Activated B cell treated with CpG ODN at 0.5 μM for 24 hours (primary cell): ENCODE results near the gene KCNJ16. TPM values are rescaled to one million over a fixed set of nuclear protein-coding genes. Genes with fewer than 3 reads are reported as not detected.

ENCODE experiments used
- ATAC-seq: fragments of 200-7000 bp; cut with Tn5 transposase; one replicate; pipeline ENCODE4 v1.10.0; 2021; ENCODE audit warnings: low read depth, mild to moderate bottlenecking, moderate library complexity
- CTCF ChIA-PET: fragments of 350-600 bp; sonication (Branson Sonifier 250); formaldehyde crosslinking; loops from one replicate; lab custom pipeline; 2021; ENCODE audit warnings: antibody characterized with exemption; lab: Charles Lee
- POLR2A ChIA-PET: fragments of 350-600 bp; sonication (Branson Sonifier 250); formaldehyde crosslinking; loops from one replicate; lab custom pipeline; 2021; ENCODE audit warnings: antibody characterized with exemption; lab: Charles Lee
- DNase-seq: peaks from one replicate; pipeline ENCODE4 v3.0.0; 2022
- H3K27ac Mint-ChIP-seq: one replicate; pipeline ENCODE4 v1.8.0; 2020; ENCODE audit warnings: mixed read lengths
- H3K27me3 Mint-ChIP-seq: one replicate; pipeline ENCODE4 v1.8.0; 2021; ENCODE audit warnings: mixed read lengths
- H3K36me3 Mint-ChIP-seq: one replicate; pipeline ENCODE4 v1.8.0; 2021; ENCODE audit warnings: low read depth, mixed read lengths
- H3K4me1 Mint-ChIP-seq: one replicate; pipeline ENCODE4 v1.8.0; 2021; ENCODE audit warnings: mixed read lengths
- H3K4me3 Mint-ChIP-seq: one replicate; pipeline ENCODE4 v1.8.0; 2020; ENCODE audit warnings: mild to moderate bottlenecking, mixed read lengths
- H3K9me3 Mint-ChIP-seq: one replicate; pipeline ENCODE4 v1.8.0; 2020; ENCODE audit warnings: mixed read lengths
- intact Hi-C: fragments of 100-400 bp; cut with micrococcal nuclease; formaldehyde crosslinking; loops from one replicate; pipeline ENCODE4 v1.15.1; 2024
- total RNA-seq: library from RNA; stranded (reverse); gene quantifications from 2 replicates; pipeline ENCODE4 v1.2.3, GENCODE V29; 2022
- TF ChIP-seq, protein P1 (sequence below): fragments of 200-600 bp; IDR thresholded peaks from one replicate; pipeline ENCODE4 v1.8.0; 2022; ENCODE audit warnings: antibody characterized with exemption, mild to moderate bottlenecking

Gene KCNJ16
- total RNA-seq, 1 donor from 2014 or later = not detected

DNA sequence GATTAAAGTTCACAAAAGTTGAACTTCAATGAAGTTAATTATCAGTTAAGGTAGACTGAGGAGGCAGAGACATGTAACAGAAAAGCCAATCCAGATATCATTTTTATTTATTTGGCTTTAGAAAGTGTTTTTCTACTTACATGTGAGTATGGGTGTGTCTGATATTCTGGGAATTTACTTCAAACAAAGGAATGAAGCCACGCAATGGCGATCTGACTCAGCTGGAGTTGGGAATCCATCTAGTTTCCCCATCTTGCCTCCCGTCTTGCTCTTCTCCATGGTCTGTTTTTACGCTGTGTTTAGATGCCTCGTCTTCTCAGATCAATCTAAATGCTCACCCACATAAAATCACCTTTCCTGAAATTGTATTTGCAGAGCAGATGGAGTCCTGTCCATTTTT, 1.7 kb upstream of the KCNJ16 start:
- DNase-seq (no peak), ATAC-seq (no peak)
- Mint-ChIP-seq H3K9me3 (no peaks in the 10 kb centered on the region), H3K27me3 (peaks cover 2% of the 10 kb centered on the region), H3K4me1 (no peaks in the 10 kb centered on the region), H3K36me3 (no peaks in the 10 kb centered on the region), H3K27ac (no peak overlapping the region), H3K4me3 (no peak overlapping the region)
- TF ChIP-seq, protein P1, sequence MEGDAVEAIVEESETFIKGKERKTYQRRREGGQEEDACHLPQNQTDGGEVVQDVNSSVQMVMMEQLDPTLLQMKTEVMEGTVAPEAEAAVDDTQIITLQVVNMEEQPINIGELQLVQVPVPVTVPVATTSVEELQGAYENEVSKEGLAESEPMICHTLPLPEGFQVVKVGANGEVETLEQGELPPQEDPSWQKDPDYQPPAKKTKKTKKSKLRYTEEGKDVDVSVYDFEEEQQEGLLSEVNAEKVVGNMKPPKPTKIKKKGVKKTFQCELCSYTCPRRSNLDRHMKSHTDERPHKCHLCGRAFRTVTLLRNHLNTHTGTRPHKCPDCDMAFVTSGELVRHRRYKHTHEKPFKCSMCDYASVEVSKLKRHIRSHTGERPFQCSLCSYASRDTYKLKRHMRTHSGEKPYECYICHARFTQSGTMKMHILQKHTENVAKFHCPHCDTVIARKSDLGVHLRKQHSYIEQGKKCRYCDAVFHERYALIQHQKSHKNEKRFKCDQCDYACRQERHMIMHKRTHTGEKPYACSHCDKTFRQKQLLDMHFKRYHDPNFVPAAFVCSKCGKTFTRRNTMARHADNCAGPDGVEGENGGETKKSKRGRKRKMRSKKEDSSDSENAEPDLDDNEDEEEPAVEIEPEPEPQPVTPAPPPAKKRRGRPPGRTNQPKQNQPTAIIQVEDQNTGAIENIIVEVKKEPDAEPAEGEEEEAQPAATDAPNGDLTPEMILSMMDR = no peak
- ChIA-PET POLR2A (no interaction called here), CTCF (no interaction called here)
- intact Hi-C loops = no loop called here

DNA sequence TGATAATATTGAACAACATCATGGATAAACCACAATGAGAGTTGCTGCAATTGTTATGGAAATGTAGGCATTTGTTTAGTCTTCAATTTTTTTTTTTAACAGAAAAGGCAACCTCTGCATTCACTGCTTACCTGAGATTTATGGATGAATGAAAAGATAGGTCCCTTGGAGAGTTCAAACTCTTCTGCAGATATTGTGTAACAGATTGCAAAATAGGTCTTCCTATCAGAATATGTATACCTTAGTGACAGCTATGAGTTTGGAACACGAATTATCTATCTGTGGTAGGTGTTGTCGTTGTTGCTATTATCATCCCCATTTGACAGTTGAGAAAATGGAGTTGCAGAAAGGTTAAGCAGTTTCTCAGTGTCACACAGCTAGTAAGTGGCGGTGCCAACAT, 1.2 kb upstream of the KCNJ16 start:
- no peaks in the 10 kb centered on the region for H3K9me3 Mint-ChIP-seq
- no peaks in the 10 kb centered on the region for H3K36me3 Mint-ChIP-seq
- ChIA-PET POLR2A (no interaction called here), CTCF (no interaction called here)
- peaks cover 2% of the 10 kb centered on the region for H3K27me3 Mint-ChIP-seq
- intact Hi-C loops = no loop called here
- H3K4me3 Mint-ChIP-seq = no peak overlapping the region
- H3K4me1 Mint-ChIP-seq = no peaks in the 10 kb centered on the region
- DNase-seq (no peak), ATAC-seq (no peak)
- TF ChIP-seq, protein P1 = no peak
- no peak overlapping the region for H3K27ac Mint-ChIP-seq

DNA sequence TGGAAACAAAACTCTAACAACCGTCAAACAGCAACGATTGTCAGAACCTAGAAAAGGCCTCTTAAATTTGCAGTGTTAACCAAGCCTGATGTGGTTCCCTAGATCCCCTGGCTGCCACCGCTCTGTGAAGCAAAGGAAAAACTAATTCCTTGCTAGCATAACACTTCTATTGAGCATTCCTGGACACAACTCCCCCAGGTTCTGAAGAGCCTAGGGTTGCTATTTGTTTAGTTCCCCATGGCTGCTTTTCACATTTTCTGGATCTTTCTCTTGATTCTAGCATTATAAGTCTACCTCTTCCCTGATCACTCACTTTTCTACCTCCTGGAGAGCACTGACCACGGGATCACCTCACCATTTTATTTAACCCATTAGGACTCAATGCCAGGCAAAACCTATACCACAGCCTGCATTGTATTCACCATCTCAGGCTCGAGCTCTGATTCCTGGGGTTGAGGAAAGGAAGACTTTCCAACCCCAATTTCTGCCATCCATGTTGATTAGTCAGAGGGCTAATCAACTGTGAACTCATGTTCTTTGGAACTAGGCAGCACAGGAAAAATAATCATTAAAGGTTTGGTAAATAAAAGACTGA, 692 bp upstream of the KCNJ16 start:
- no peaks in the 10 kb centered on the region for H3K4me1 Mint-ChIP-seq
- H3K27ac Mint-ChIP-seq = no peak overlapping the region
- no peak for DNase-seq
- POLR2A ChIA-PET = no interaction called here
- H3K9me3 Mint-ChIP-seq = no peaks in the 10 kb centered on the region
- CTCF ChIA-PET = no interaction called here
- ATAC-seq = no peak
- intact Hi-C loops = no loop called here
- no peak overlapping the region for H3K4me3 Mint-ChIP-seq
- H3K27me3 Mint-ChIP-seq = peaks cover 2% of the 10 kb centered on the region
- TF ChIP-seq, protein P1 = no peak
- H3K36me3 Mint-ChIP-seq = no peaks in the 10 kb centered on the region

DNA sequence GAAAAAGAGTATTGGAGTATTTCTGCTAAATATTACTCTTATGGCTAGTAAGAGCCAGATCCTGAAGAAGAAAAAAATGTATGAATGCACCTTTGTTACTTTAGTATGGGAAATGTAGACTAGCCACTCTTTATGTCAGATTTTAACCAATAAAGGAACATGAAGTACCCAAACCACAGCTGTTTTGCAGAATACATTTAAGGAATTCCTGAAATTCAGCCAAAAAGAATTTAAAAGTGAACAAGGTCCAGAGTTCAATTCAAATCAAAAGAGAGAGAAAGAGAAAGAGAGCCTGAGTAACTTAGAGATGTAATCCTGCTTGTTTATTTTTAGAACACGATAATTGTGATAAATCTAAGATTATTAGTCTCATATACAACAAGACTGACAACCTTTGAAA, 1.2 kb downstream of the KCNJ16 start:
- intact Hi-C loops = no loop called here
- H3K4me3 Mint-ChIP-seq = no peak overlapping the region
- ATAC-seq (no peak), DNase-seq (no peak)
- H3K9me3 Mint-ChIP-seq = no peaks in the 10 kb centered on the region
- no peaks in the 10 kb centered on the region for H3K36me3 Mint-ChIP-seq
- H3K27ac Mint-ChIP-seq = no peak overlapping the region
- POLR2A ChIA-PET = no interaction called here
- H3K27me3 Mint-ChIP-seq = peaks cover 2% of the 10 kb centered on the region
- CTCF ChIA-PET = no interaction called here
- H3K4me1 Mint-ChIP-seq = no peaks in the 10 kb centered on the region
- TF ChIP-seq, protein P1 = no peak

DNA sequence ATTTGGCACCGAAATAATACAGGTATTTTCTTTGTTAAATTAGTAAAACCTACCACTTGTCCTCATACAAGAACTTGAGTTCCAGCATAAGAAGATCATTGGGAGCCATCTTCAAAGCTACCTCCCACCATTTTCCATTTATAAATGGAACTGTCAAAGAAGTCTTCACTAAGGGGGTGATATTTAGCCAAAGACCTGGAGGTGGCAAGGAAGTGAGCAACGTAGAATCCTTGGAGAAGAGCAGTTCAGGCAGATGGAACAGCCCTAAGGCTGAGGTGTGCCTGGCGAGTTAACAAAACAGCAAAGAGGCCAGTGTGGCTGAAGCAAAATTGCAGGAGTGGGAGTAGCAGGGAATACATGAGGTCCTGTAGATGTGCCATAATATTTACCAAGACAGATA, 1.8 kb downstream of the KCNJ16 start:
- Mint-ChIP-seq H3K27me3 (peaks cover 2% of the 10 kb centered on the region), H3K9me3 (no peaks in the 10 kb centered on the region), H3K4me3 (no peak overlapping the region), H3K27ac (no peak overlapping the region), H3K36me3 (no peaks in the 10 kb centered on the region), H3K4me1 (no peaks in the 10 kb centered on the region)
- intact Hi-C loops = no loop called here
- POLR2A ChIA-PET = no interaction called here
- no peak for DNase-seq
- TF ChIP-seq, protein P1 = no peak
- CTCF ChIA-PET = no interaction called here
- ATAC-seq = no peak
